Hematopoietic multipotent progenitor cell treated with erythropoietin and hydrocortisone succinate and interleukin-3 and kit ligand, for 8 days (in vitro differentiated cells): ENCODE results near the gene ZNF560.
"Not testable (repeated sequence)": the region's sequence is repeated elsewhere in the genome, so short reads cannot be mapped to it uniquely, and the experiment has no call there.

ENCODE experiments used
- DNase-seq: peaks from one replicate; pipeline ENCODE4 v3.0.0-alpha.2; 2015

ZNF560 gene

DNA sequence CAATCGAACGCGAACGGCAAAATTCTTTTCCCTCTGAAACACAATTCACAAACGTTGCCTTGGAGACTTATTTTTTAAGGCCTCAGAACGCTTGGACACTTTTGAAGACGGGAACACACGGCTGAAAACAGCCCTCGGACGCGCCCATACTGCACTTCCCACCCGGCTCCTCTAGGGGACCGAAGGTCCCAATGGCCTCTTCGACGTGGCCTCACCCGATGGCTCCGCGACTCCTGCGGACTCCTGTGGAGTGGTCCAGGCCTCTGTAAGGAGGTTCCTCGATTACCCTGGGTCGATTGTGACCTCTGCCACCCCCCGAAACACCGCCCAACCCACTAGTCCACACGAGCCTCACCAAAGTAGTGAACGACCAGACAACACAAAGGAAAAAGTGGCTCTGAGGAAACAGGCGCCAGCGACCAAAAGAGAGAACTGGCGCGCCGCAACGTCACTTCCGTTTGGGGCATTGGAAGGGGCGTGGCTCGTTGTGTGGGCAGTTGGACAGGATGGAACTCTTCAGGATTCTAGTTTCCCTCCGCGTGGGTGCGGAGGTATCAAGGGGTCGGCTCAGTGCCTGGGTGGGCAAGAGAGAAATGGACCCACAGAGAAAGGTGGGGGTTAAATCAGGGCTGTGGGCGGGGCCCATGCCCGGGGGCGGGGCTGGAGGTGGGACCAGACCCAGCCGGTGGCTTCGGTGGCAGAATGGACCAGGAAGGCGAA, at the start of gene ZNF560:
ZNF560 (minus strand) TSS at position 434 of the 720 bp plus-strand sequence. CDS start 23,303 bp downstream, outside the sequence.
- peak; percentile 11 for DNase-seq

GRCh38 chr19:9547870-9548269, 49.5 kb upstream of the ZNF560 start:
- DNase-seq = no peak

- DNase-seq = not testable (repeated sequence)
These were observed 42.9 kb upstream of the ZNF560 start for GRCh38 chr19:9541281-9541680.

DNA sequence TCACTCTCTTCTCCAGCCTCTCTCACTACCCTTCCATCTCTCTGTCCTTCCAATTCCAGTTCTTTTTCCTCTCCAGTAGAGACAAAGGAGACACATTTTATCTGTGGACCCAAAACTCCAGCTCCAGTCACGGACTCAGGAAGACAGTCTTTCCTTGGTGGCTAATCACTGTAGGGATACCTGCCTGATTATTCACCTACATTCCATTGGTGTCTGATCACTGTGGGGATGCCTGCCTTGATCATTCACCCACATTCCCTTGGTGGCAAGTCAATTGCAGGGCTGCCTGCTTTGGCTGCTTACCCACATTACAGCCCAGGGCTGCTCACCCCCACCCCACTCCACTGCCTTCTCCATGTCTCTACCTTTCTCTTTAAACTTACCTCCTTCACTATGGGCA, 41.5 kb upstream of the ZNF560 start:
- DNase-seq = not testable (repeated sequence)

- not testable (repeated sequence) for DNase-seq
These were observed 40.8 kb upstream of the ZNF560 start for GRCh38 chr19:9539201-9539600.

- peak; percentile 92 for DNase-seq
These were observed 40.0 kb upstream of the ZNF560 start, which contains the start of gene ZNF426 for GRCh38 chr19:9538183-9539058. Gene ZNF426, minus strand, starts transcription at chr19:9538645. Its CDS starts 2,413 bp downstream, at chr19:9536232.

DNA sequence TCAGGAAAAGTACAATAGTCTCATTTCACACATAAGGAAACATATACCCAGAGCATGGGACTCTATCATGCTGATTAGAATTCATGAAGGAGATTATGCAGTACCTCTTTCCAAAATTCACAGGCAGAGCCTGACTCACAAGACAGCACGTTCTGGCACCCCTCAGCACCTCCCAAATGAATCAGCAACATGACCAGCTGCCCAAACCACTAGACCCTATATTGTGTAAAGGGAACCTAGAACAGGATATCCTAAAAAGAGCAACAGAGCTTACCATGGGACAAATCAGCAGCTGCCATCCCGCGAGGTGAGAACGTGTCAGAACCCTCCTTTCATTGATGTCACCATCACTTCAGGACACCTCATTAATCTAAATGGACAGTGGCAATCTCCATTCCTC, 37.5 kb upstream of the ZNF560 start:
- DNase-seq = no peak

DNA sequence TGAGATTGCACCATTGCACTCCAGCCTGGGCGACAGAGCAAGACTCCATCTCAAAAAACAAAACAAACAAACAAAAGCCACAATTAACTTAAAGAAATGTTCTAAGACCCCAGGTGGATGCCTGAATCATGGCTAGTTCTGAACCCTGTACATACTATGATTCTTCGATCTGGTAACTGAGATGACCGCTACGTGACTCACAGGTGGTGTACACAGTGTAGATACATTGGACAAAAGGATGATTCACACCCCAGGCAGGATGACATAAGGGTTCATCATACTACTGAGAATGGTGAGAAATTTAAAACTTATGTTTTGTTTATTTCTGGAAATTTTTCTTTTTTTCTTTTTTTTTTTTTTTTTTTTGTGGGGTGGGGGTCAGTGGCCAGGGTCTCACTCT, 33.5 kb upstream of the ZNF560 start:
- no peak for DNase-seq

GRCh38 chr19:9528757-9529336, 30.4 kb upstream of the ZNF560 start:
- no peak for DNase-seq

DNA sequence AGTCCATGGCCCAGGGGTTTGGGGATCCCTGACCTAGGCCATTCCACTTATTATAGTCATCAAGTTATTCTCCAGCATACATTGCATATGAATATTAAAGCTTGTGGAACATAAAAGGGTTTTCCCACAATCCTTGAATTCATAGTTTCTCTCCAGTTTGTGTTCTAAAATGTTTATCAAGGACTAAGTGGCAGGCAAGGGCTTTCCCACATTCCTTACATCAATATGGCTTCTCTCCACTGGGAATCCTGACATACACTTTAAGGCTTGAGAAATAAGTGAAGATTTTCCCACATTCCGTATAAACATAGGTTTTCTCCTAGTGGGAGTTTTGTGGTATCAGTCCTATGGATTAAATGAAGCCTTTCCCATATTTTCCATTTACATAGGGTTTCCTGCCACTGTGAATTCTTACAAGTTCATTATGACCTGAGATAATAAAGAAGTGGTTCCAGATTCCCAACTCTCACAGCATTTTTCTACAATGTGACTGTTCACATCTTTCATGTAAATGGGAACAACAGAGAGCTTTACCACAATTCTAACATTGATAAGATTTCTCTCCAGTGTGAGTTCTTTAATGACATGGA, 25.6 kb upstream of the ZNF560 start:
- DNase-seq = no peak

DNA sequence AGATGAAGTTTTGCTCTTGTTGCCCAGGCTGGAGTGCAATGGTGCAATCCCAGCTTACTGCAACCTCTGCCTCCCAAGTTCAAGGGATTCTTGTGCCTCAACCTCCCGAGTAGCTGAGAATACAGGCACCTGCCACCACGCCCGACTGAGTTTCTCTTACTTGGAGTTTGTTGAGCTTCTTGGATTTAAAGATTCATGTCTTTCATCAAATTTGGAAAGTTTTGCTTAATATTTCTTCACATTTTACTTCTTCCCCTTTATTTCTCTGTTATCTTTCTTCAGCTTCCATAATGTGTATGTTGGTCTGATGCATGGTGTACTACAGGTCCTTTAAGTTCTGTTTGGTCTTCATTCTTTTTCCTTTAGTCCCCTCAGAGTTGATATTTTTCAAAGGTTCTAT, 8.9 kb upstream of the ZNF560 start:
- DNase-seq = no peak

GRCh38 chr19:9500796-9501195, 2.4 kb upstream of the ZNF560 start:
- DNase-seq = no peak

- no peak for DNase-seq
These were observed 4.3 kb downstream of the ZNF560 start for GRCh38 chr19:9494096-9494495.

DNA sequence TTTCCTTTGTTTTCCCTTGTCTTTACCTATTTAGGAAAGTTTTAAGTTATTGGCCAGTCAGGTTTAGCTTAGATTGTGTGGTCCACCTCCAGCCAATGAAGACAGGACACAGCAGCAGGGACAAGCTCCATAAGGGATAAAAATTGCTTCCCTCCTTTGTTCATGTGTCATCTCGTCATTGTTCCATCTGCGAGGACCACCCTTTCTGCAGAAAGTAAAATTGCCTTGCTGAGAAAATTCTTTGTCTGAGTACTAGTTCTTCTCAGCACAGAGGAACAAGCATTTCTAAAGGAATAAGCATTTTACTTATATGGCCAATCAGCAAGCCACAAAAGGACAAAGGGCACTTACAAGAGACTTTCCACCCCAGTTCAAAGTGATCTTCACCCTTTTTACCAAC, 11.4 kb downstream of the ZNF560 start:
- DNase-seq = no peak

GRCh38 chr19:9485140-9485539, 13.3 kb downstream of the ZNF560 start:
- DNase-seq = no peak

DNA sequence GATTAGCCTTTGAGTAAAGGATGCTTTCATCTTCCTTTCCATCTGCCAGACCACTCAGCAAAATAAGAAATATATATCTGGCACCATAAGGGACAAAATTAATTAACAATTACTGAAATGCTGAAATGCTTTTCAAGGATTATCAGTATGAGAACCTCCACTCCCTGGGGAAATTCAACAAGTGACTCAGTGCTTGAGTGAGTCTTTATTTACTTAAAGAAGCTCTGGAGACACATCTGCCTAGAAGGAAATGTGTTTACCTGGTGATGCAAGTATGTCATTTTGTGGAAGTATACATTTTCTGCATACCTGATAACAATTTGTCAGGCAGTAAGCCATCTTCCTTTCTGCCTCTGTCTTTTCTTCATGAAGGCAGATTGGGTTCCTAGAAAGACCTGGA, 23.4 kb downstream of the ZNF560 start:
- no peak for DNase-seq

DNA sequence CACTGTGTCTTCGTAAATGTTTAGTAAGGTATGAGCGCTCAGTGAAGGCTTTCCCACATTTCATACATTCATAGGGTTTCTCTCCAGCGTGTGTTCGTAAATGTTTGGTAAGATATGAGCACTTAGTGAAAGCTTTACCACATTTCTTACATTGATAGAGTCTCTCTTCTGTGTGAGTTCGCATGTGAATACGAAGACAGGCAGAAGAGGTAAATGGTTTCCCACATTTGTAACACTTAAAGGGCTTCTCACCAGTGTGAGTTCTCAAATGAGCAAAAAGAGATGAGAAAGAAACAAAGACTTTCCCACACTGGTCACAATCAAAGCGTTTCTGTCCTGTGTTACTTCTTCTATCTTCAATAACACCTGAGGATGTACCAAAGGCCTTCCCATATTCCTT, 31.3 kb downstream of the ZNF560 start:
- no peak for DNase-seq

DNA sequence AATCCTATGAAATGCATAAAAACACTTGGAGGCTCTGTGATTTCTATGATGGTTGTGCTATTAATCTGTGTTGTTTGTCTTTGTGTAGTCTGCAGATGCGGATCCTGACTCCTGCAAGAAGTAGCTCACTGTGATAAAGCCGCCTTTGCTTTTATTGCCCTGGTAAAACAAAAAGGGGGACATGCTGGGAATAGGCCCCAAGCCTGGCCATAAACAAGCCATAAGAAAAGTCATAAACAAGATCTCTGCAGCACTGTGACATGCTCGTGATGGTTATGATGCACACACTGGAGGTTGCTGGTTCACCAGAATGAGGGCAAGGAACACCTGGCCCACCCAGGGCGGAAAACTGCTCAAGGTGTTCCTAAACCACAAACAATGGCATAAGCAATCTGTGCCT, 36.5 kb downstream of the ZNF560 start:
- no peak for DNase-seq

- DNase-seq = no peak
These were observed 42.3 kb downstream of the ZNF560 start for GRCh38 chr19:9456018-9456689.

- DNase-seq = no peak
These were observed 44.5 kb downstream of the ZNF560 start for GRCh38 chr19:9453953-9454352.

DNA sequence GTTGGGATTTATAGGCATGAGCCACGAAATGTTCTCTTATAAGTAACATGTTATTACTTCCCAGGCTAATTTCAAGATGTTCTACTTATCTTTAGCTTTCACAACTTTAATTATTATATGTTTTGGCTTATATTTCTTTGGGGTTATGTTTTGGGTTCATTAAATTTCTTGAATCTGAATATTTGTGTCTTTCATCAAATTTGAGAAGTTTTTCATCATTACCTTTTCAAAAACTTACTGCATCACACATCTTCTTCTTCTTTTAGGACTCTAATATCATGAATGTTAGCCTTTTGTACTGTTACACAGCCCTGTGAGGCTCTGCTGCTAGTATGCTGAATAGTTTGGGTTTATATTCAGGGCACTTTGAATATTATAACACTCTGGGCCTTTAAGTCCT, 53.4 kb downstream of the ZNF560 start:
- DNase-seq = no peak

DNA sequence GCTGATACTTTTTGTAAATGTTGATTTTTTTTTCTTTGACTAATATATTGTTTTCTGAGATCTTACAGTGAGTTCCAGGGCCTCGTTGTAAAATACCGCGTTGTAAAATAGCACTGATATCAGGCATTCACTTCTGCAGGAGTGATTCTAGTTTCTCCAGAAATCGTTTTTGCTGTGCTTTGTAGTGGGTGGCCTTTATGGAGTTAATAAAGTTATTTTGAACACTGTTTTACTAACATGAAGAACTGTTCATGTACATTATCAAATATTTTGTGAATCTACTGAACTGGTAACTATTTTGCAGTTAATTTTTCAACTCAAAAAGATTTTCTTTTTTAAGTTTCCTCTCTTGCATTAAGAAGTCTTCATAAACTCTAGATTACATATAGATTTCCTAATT, 62.1 kb downstream of the ZNF560 start:
- no peak for DNase-seq
